NCI-H2081 treated with DMSO at 0.1 percent for 48 hours (cell line): ENCODE data around the gene SYNGR2.
A peak's percentile ranks its signal among the peaks of the same experiment; 100 is the strongest.
"Not testable (repeated sequence)": the region's sequence is repeated elsewhere in the genome, so short reads cannot be mapped to it uniquely, and the experiment has no call there.

Experiments
- DNase-seq: peaks from one replicate; lab custom pipeline; 2025; lab: John Stamatoyannopoulos, UW

SYNGR2 gene

GRCh38 chr17:78171591-78172248 is 3.3 kb downstream of the SYNGR2 start:
- not testable (repeated sequence) for DNase-seq

- no peak for DNase-seq
Measured at GRCh38 chr17:78172249-78173051, 4.1 kb downstream of the SYNGR2 start.

GRCh38 chr17:78173097-78173715 is 4.8 kb downstream of the SYNGR2 start:
- DNase-seq = no peak

- no peak for DNase-seq
Measured at GRCh38 chr17:78174346-78174869, 6.0 kb downstream of the SYNGR2 start.

DNA sequence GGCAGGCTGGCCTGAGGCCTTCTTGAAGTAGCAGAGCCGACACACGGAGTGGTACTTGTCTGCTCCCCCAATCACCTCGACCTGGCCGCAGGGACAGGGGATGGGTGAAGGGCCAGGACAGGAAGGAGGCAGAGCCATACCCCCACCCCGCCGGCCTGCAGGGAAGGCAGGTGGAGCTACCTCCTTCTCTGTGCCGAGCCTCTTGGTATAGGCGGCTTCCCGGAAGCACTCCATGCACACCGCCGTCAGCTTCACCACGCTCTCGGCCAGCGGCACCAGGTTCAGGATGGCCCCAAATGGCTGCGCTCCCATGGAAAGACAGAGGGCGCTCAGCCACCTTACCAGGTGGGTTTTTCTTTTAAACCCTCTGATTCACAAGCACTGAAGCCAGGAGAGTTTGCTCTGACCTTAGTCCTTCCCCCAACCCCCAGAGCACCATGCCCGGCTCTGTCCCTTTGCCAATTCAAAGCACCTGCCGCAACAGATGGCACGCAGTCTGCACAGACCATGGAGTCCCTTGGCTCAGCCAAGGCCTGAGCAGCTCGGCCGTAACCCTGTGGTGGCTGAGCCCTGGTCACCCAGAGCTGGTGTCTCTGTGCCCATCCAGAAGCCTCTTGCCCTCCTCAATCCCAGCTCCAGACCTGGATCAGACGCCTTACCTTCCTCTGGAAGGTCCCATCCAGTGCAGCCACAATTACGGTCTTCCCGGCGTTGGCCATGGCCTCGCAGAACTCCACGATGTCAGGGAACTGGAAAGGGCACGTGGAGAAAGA is 6.7 kb downstream of the SYNGR2 start:
- DNase-seq = no peak

DNA sequence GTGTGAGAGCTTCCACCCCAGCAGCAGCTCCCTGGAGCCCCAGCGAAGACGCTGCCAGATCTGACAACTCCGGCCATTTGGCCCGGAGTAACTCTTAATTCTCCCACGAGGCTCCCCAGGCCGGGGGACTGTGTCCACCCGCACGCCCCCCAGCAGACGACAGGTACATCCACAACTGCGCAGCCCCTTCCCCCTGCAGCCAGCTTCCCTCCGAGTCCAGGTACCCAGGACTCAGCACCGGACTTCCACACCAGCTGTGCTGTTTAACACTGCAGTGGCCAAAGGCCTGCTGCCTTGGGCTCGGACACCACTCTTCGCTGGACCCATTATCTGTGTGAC is 7.2 kb downstream of the SYNGR2 start:
- no peak for DNase-seq

DNA sequence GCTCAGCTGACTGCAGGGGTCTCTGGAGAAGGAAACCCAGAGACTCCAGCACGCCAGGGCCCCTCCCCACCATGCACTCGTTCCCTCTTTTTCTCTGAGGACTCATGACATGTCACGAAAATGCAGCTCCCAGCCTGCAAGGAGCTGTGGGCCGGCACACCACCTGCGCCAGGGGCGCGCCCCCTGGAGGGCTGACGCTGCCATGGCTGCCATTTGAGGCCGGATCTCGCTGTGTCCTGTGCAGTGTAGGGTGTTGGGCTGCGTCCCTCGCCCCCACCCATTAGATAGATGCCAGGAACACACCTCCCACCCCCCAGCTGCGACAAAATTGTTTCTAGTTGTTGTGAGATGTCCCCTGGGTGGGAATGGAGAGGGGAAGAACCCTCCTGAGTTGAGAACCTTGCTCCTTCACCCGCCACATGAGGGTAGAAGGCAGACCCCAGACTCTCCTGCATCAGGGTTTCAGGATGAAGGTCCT is 8.2 kb downstream of the SYNGR2 start:
- DNase-seq = no peak

DNA sequence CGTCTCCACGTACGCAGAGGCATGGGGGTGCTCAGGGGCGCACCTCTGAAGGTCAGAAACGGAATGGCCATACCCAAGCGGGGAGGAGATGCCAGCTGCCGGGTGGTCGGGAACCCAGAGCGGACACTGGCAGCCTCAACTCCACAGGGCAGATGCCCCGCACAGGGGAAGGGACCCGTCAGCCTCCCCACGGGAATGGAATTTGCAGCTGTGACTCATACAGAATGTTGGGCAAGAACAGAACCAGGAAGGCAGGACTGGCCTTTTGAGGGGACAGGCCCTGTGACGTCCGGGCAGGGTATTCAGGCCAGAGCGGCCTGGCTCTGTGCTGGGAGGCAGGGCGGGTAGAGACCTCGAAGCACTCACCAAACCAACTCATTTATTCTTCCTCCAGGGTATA is 11.0 kb downstream of the SYNGR2 start:
- DNase-seq = no peak

DNA sequence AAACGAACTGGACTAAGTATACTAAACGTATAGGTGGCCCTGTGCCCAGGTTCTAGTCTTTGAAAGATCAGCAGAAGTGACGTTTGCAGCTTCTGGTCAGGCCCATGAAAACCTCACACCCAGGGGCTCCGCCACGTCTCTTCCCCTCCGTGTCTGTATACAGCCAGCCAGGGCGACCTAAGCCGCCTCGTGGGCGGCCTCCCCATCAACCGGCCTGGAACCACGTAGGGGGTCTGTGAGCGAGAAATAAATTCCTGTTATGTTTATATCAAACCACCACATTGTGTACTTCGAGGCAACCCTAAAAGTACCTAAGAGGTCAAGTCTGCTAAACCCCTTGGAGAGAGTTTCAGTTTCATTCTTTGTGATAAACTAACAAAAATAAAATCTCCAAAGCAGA is 11.7 kb downstream of the SYNGR2 start:
- no peak for DNase-seq

DNA sequence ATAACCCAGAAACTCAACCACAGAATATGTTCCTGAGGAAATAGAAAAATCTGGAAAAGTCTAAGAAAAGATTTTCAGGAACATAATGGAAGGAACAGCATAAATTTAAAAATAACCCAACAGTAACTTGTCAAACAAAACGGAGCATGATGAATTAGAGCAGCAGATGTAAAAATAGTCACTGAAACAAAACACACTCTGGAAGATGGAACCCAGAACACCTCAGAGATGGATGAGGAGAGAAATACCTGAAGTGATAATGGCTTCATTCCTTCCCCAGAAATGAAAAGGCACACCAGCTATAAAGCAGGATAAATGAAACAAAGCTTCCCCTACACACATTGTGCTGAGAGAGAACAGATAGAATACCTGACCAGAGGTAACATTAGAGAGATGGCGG is 12.1 kb downstream of the SYNGR2 start:
- DNase-seq = no peak

GRCh38 chr17:78182504-78182903 is 14.1 kb downstream of the SYNGR2 start:
- DNase-seq = no peak

DNA sequence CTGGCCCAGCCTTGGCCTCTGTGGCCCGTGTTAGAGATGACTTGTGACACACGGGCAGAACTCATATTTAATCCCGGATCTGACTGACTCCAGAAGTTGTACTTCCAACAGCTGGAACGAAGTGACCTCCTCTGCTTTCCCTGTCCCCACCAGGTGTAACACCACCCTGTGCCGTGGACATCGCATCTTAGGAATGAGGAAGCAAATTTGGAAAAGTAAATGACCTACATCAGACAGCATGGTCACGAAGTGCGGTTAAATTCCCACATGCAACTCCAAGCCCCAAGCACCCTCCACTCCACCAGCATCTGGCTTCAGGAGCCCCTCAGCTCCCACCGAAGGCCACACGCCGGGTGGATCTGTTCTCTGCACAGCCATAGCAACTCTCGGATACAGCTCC is 15.5 kb downstream of the SYNGR2 start:
- DNase-seq = no peak

DNA sequence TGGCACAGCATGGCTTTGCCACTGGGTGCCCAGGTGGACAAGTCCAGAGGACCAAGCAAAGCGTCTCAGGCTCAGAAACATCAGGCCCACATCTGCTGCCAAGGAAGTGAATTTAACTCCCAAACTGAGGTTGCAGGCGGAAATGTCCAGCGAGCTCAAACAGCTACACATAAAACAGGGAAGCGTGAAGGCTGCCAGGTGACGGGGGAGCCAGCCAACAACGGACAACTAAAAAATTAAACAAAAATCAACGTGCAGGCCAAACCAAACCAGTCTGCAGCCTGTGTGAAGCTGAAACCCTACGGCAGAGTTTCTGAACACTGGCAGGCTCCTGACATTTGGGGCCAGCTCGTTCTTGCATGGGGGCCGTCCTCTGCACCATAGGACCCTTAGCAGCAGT is 16.0 kb downstream of the SYNGR2 start:
- DNase-seq = no peak

DNA sequence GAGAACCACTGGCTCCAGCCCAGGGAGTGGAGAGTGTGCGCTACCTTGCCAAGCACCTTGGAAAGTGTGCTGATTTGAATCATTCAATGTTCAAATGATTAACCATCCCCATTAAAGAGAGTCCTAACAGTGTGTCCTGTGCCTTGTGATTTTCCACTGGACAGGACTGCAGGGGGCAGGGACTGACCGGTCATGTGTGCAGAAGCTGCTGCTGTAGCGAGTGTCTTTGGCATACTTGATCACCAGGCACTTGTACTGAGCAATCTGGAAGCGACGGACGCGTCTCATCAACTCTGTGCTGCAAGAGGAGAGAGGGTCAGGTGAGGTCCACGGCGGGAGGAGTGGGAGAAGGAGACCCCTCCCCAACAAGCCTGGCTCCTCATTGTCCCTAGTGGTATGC is 16.5 kb downstream of the SYNGR2 start:
- DNase-seq = no peak

- no peak for DNase-seq
Measured at GRCh38 chr17:78185981-78186691, 17.8 kb downstream of the SYNGR2 start.

DNA sequence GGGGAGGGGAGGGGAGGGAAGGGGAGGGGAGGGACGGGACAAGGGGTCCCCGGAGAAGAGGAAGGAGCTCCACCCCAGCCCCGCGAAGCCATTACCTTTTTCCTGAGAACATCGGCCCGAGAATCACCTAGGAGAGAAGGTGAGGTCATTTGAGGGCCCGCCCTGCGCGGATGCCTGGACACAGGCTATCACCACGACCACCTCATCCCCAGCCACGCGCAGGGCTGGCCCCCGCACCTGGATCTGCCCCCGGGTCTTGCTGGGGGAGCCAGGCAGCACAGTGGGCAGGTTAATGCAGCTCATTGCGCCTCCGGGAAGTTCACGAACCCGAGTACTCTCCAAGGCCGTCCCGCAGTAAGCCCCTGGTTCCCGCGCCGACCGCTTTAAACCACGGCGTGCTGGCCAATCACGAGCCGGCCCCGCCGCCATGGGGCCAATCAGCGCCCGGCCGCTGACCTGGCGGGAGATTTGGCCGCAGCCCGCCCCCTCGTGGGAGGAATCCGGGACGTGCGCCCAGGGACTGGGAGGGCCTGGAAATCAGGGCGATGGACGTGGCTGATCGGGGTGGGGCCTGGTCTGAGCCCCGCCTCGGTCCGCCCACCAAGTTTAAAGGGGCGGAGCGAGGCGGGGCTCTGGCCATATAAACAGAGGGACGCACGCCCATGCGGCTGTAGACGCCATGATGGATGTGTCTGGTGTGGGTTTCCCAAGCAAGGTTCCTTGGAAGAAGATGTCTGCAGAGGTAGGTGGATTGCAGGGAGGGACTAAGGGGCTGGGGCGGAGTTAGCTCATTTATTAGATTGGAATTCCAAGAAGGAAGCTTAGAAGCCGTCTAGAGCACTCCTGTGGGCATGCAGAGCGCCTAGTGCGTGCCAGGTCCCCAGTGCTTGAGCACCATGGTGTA is 18.6 kb downstream of the SYNGR2 start, which contains the start of the genes AFMID and TK1:
TSS of gene AFMID (plus strand) at position 671 of the 904 bp plus-strand sequence. CDS start at position 680, 9 bp downstream.
TSS of gene TK1 (minus strand) at position 361 of the 904 bp plus-strand sequence. CDS start at position 303, 58 bp downstream.
- peak; percentile 92 for DNase-seq

DNA sequence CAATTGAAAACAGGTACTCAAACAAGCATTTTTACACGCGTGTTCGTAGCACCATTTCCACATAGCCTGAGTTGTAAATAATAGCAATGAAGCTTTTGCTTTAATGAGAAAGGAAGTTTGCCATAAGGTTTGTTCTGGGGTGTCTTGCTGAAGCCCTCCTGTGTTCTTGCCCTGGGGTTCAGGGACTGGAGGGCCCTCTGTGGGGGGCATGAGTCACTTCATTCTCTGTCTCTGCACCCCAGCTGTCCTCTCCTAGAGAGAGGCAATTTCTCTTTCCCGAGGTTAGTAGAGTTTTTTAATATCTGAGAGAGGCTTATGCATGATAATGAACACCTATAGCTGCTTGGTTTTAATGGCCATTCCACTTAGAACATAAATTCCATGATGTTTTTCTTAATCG is 28.3 kb downstream of the SYNGR2 start:
- no peak for DNase-seq

- DNase-seq = no peak
Measured at GRCh38 chr17:78197147-78197832, 28.9 kb downstream of the SYNGR2 start.

GRCh38 chr17:78200451-78200850 is 32.1 kb downstream of the SYNGR2 start:
- DNase-seq = no peak

GRCh38 chr17:78202666-78203065 is 34.3 kb downstream of the SYNGR2 start:
- no peak for DNase-seq
